Adrenal gland (tissue), 5 donors: ENCODE data around the gene METTL13.

Experiments used
- POLR2A ChIP-seq, 2 donors: fragments of 450-650 bp; IDR thresholded peaks; one replicate each; pipeline ENCODE4 v1.6.1; 2017; ENCODE audit warnings: antibody characterized with exemption in 2 of 2, mild to moderate bottlenecking in 2 of 2, moderate library complexity in 1 of 2
- TF ChIP-seq, protein P1 (sequence below), 6 experiments: fragments of 450-650 bp in 4 of 6; fragments of 200-600 bp in 2 of 6; sonication (generic) in 1 of 6; IDR thresholded peaks; 1 replicate in 5 of 6; 2 replicates in 1 of 6; pipeline versions ENCODE4 v1.5.1 to v1.8.0; 2016 to 2021; ENCODE audit warnings: antibody characterized with exemption in 6 of 6, mild to moderate bottlenecking in 2 of 6, moderate library complexity in 1 of 6
- donor health status: DM: no; HTN: no; CAD: no.

DNA sequence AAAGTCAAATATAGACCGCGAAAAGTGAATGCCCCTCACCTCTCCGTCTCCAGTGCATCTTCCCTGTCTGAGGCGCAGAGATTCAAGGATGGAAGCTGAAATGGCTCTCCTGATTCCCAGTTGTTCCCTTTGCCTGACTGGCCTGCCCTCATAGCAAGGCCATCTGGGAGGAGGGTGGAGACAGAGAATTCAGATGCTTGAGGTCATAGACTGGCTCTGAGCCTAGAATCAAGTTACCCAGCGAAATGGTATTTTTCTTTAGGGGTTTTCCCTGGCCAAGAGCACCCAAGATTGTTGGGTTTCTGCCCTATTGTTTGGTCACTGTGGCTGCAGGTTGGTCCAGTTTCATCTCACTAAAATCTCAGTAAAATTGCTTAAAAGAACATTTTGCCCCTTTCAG is 7.2 kb downstream of the METTL13 start:
- TF ChIP-seq, protein P1, sequence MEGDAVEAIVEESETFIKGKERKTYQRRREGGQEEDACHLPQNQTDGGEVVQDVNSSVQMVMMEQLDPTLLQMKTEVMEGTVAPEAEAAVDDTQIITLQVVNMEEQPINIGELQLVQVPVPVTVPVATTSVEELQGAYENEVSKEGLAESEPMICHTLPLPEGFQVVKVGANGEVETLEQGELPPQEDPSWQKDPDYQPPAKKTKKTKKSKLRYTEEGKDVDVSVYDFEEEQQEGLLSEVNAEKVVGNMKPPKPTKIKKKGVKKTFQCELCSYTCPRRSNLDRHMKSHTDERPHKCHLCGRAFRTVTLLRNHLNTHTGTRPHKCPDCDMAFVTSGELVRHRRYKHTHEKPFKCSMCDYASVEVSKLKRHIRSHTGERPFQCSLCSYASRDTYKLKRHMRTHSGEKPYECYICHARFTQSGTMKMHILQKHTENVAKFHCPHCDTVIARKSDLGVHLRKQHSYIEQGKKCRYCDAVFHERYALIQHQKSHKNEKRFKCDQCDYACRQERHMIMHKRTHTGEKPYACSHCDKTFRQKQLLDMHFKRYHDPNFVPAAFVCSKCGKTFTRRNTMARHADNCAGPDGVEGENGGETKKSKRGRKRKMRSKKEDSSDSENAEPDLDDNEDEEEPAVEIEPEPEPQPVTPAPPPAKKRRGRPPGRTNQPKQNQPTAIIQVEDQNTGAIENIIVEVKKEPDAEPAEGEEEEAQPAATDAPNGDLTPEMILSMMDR (IDR thresholded peaks at IDR 0.05) = no peak
- no peak for TF ChIP-seq POLR2A (IDR thresholded peaks at IDR 0.05)
